HG02798 (cell line): Measurements from ENCODE around the gene KRTAP10-2.
"Not testable (repeated sequence)": the region's sequence is repeated elsewhere in the genome, so short reads cannot be mapped to it uniquely, and the experiment has no call there.

ENCODE experiments used
- ATAC-seq: cut with Tn5 transposase; IDR thresholded peaks from one replicate; pipeline ENCODE4 v1.9.1; 2021; ENCODE audit warnings: mild to moderate bottlenecking; ENCODE audit not compliant: unreplicated experiment, poor library complexity

The KRTAP10-2 gene

DNA sequence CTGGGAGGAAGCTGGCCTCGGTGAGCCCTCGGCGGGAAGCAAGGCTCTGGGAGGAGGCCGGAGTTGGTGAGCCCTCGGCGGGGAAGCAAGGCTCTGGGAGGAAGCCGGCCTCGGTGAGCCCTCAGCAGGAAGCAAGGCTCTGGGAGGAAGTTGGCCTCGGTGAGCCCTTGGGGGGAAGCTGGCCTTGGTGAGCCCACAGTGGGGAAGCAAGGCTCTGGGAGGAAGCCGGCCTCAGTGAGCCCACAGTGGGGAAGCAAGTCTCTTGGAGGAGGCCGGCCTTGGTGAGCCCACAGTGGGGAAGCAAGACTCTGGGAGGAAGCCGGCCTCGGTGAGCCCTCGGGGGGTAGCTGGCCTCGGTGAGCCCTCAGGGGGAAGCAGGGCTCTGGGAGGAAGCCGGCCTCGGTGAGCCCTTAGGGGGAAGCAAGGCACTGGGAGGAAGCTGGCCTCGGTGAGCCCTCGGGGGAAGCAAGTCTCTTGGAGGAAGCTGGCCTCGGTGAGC lies 47.4 kb downstream of the KRTAP10-2 start:
- no peak for ATAC-seq

DNA sequence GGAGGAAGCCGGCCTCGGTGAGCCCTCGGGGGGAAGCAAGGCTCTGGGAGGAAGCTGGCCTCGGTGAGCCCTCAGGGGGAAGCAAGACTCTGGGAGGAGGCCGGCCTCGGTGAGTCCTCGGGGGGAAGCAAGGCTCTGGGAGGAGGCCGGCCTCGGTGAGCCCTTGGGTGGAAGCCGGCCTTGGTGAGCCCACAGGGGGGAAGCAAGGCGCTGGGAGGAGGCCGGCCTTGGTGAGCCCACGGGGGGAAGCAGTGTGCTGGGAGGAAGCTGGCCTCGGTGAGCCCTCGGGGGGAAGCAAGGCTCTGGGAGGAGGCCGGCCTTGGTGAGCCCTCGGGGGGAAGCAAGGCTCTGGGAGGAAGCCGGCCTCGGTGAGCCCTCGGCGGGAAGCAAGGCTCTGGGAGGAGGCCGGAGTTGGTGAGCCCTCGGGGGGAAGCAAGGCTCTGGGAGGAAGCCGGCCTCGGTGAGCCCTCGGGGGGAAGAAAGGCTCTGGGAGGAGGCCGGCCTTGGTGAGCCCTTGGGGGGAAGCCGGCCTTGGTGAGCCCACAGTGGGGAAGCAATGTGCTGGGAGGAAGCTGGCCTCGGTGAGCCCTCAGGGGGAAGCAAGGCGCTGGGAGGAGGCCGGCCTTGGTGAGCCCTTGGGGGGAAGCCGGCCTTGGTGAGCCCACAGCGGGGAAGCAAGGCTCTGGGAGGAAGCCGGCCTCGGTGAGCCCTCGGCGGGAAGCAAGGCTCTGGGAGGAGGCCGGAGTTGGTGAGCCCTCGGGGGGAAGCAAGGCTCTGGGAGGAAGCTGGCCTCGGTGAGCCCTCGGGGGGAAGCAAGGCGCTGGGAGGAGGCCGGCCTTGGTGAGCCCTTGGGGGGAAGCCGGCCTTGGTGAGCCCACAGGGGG lies 48.1 kb downstream of the KRTAP10-2 start:
- not testable (repeated sequence) for ATAC-seq

DNA sequence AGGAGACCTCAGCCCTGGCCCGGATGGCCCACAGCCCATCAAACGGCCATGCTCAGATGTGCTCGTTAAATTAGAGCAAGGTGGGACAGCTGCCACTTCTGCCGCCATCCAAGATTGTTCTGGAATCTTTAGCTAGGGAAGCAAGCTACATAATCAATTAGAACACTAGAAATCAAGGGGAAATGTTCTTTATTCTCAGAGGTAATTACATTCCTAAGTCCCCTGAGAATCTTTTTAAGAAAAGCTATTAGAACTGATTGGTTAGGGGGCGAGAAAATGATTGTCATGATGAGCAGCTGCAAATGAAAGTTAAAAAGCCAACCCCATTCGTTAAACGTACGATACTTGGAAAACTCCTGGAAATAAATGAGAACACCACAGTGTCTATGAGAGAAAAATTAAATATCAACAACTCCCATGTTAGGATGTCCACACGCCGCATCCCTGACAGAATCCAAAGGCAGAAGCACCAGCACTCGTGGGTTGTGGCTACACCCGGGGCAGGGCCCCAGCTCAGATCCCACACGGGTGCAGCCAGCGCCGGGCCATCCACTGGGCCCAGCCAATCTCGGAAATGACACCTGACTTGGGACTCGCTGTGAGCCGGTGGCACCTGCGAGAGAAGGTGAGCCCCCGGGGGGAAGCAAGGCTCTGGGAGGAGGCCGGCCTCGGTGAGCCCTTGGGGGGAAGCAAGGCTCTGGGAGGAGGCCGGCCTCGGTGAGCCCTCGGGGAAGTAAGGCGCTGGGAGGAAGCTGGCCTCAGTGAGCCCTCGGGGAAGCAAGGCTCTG lies 48.9 kb downstream of the KRTAP10-2 start:
- no peak for ATAC-seq
